Liver (tissue), 9 donors: Measurements from ENCODE around the gene IGSF3. TPM values are rescaled to one million over a fixed set of nuclear protein-coding genes. Genes with fewer than 3 reads are reported as not detected.

Source experiments
- DNase-seq: peaks from one replicate; pipeline ENCODE4 v3.0.0-alpha.2; 2017; ENCODE audit warnings: low spot score
- H3K27ac ChIP-seq, 2 donors: one replicate each; pipeline ENCODE4 v1.7.0; 2013; ENCODE audit warnings: inconsistent platforms in 2 of 2, low read length in 2 of 2, control low read depth in 1 of 2, low read depth in 1 of 2, mild to moderate bottlenecking in 1 of 2
- H3K27me3 ChIP-seq, 4 donors: one replicate each; pipeline versions ENCODE4 v1.6.1 to v1.7.0; 2013; ENCODE audit warnings: low read length in 3 of 4, inconsistent platforms in 1 of 4, mild to moderate bottlenecking in 1 of 4, moderate library complexity in 1 of 4; ENCODE audit not compliant: control insufficient read depth in 4 of 4, insufficient read depth in 4 of 4
- H3K36me3 ChIP-seq, 4 donors: one replicate each; pipeline versions ENCODE4 v1.6.1 to v1.7.0; 2013; ENCODE audit warnings: low read length in 3 of 4, mild to moderate bottlenecking in 3 of 4, low read depth in 1 of 4, moderate library complexity in 1 of 4; ENCODE audit not compliant: control insufficient read depth in 4 of 4, insufficient read depth in 3 of 4
- H3K4me1 ChIP-seq, 4 donors: one replicate each; pipeline versions ENCODE4 v1.6.1 to v1.7.0; 2013; ENCODE audit warnings: low read length in 3 of 4, mild to moderate bottlenecking in 3 of 4, moderate library complexity in 1 of 4; ENCODE audit not compliant: control insufficient read depth in 4 of 4, insufficient read depth in 4 of 4
- H3K4me3 ChIP-seq, 3 donors: one replicate each; pipeline versions ENCODE4 v1.6.1 to v1.7.0; 2013; ENCODE audit warnings: low read length in 3 of 3, control low read depth in 1 of 3, low read depth in 1 of 3, mild to moderate bottlenecking in 1 of 3
- H3K9ac ChIP-seq, 2 donors: one replicate each; pipeline ENCODE4 v1.7.0; 2013; ENCODE audit warnings: low read length in 2 of 2, mild to moderate bottlenecking in 2 of 2, moderate library complexity in 2 of 2, control low read depth in 1 of 2, low read depth in 1 of 2
- H3K9me3 ChIP-seq, 4 donors: one replicate each; pipeline versions ENCODE4 v1.6.1 to v1.7.0; 2013; ENCODE audit warnings: low read length in 3 of 4; ENCODE audit not compliant: control insufficient read depth in 4 of 4
- ATF3 ChIP-seq: IDR thresholded peaks from 2 replicates; pipeline ENCODE4 v1.6.1; 2016; ENCODE audit warnings: antibody characterized with exemption
- CTCF ChIP-seq: fragments of 150-350 bp; IDR thresholded peaks from 2 replicates; pipeline ENCODE4 v1.5.1; 2017; ENCODE audit warnings: improper control_type of control experiment, low read depth, low read length; ENCODE audit not compliant: missing input control
- EGR1 ChIP-seq, 2 donors: IDR thresholded peaks; 2 replicates each; pipeline ENCODE4 v1.6.1; 2016 to 2018; ENCODE audit warnings: antibody characterized with exemption in 2 of 2, low read depth in 2 of 2
- FOXA1 ChIP-seq: IDR thresholded peaks from 2 replicates; pipeline ENCODE4 v1.6.1; 2016; ENCODE audit warnings: antibody characterized with exemption
- FOXA2 ChIP-seq: IDR thresholded peaks from 2 replicates; pipeline ENCODE4 v1.6.1; 2016; ENCODE audit warnings: antibody characterized with exemption
- GABPA ChIP-seq, 2 donors: IDR thresholded peaks in 1 of 2; conservative IDR thresholded peaks in 1 of 2; 2 replicates each; pipeline ENCODE4 v1.6.1; 2016; ENCODE audit warnings: antibody characterized with exemption in 2 of 2, mild to moderate bottlenecking in 1 of 2, moderate library complexity in 1 of 2
- HNF4A ChIP-seq, 2 donors: conservative IDR thresholded peaks; 2 replicates each; pipeline ENCODE4 v1.6.1; 2016; ENCODE audit warnings: antibody characterized with exemption in 2 of 2, mild to moderate bottlenecking in 2 of 2
- HNF4G ChIP-seq: IDR thresholded peaks from 2 replicates; pipeline ENCODE4 v1.6.1; 2016; ENCODE audit warnings: antibody characterized with exemption
- JUND ChIP-seq, 2 donors: IDR thresholded peaks; 2 replicates each; pipeline ENCODE4 v1.6.1; 2016; ENCODE audit warnings: antibody characterized with exemption in 2 of 2
- MAX ChIP-seq: IDR thresholded peaks from 2 replicates; pipeline ENCODE4 v1.6.1; 2016; ENCODE audit warnings: antibody characterized with exemption
- NR2F2 ChIP-seq: IDR thresholded peaks from 2 replicates; pipeline ENCODE4 v1.6.1; 2016; ENCODE audit warnings: antibody characterized with exemption
- RAD21 ChIP-seq, 2 donors: IDR thresholded peaks; 2 replicates each; pipeline ENCODE4 v1.6.1; 2016; ENCODE audit warnings: antibody characterized with exemption in 2 of 2, mild to moderate bottlenecking in 2 of 2
- REST ChIP-seq: IDR thresholded peaks from 2 replicates; pipeline ENCODE4 v1.6.1; 2016; ENCODE audit warnings: antibody characterized with exemption, mild to moderate bottlenecking
- RXRA ChIP-seq, 2 donors: IDR thresholded peaks; 2 replicates each; pipeline ENCODE4 v1.6.1; 2017 to 2018; ENCODE audit warnings: antibody characterized with exemption in 2 of 2, mild to moderate bottlenecking in 1 of 2
- SP1 ChIP-seq: IDR thresholded peaks from 2 replicates; pipeline ENCODE4 v1.6.1; 2018; ENCODE audit warnings: antibody characterized with exemption, mild to moderate bottlenecking
- TAF1 ChIP-seq: conservative IDR thresholded peaks from 2 replicates; pipeline ENCODE4 v1.6.1; 2016; ENCODE audit warnings: antibody characterized with exemption, mild to moderate bottlenecking
- YY1 ChIP-seq: IDR thresholded peaks from 2 replicates; pipeline ENCODE4 v1.6.1; 2016; ENCODE audit warnings: antibody characterized with exemption, mild to moderate bottlenecking
- ZBTB33 ChIP-seq: IDR thresholded peaks from 2 replicates; pipeline ENCODE4 v1.6.1; 2016; ENCODE audit warnings: antibody characterized with exemption
- WGBS: extraction: QIAGEN DNeasy Blood & Tissue Kit; methylation state at CpG from one replicate; pipeline ENCODE4 v1.1.7; 2013; 5-methylcytosine and 5-hydroxymethylcytosine counted together
- polyA plus RNA-seq, 2 donors: library from polyadenylated mRNA; stranded (reverse) in 1 of 2; unstranded in 1 of 2; fragments of 200-250 nt in 1 of 2; fragments of >200 nt in 1 of 2; fragmentation: Nextera tagmentation in 1 of 2; extraction: Ambion mirVana in 1 of 2; gene quantifications; one replicate each; pipeline versions ENCODE4 v1.2.1 to v1.2.3, GENCODE V29; 2013 to 2015
- total RNA-seq, 2 donors: library from RNA; depleted of rRNA; stranded (reverse); fragments of >200 nt; gene quantifications; one replicate each; pipeline ENCODE4 v1.2.3, GENCODE V29; 2014
- donor health status: healthy.
- donor health status: healthy.
- donor health status: healthy.
- donor health status: healthy.
- donor health status: healthy.

The IGSF3 gene
- total and polyA plus RNA-seq, 4 donors: 0.14 to 5.4 (median 0.68) TPM

- no peak overlapping the region for H3K9ac ChIP-seq
- H3K4me3 ChIP-seq: no peak overlapping the region
- WGBS: 71% methylated on average over 5 of the region's 5 CpGs
- H3K27ac ChIP-seq: no peak overlapping the region
- no peaks in the 10 kb centered on the region for H3K4me1 ChIP-seq
- H3K9me3 ChIP-seq: no peaks in the 10 kb centered on the region
- no peak for DNase-seq
- TF ChIP-seq EGR1 (IDR thresholded peaks at IDR 0.05; ENCODE audit: low read depth in 2 of 2): no peak
- TF ChIP-seq GABPA (IDR thresholded peaks at IDR 0.05 in 1 of 2, conservative IDR thresholded peaks at IDR 0.05 in 1 of 2): no peak
- TF ChIP-seq HNF4G: no peak
- no peak for TF ChIP-seq TAF1
- no peak for TF ChIP-seq CTCF
- TF ChIP-seq RXRA (IDR thresholded peaks at IDR 0.05): no peak
- no peak for TF ChIP-seq JUND (IDR thresholded peaks at IDR 0.05)
- TF ChIP-seq REST: no peak
- TF ChIP-seq FOXA1: no peak
- TF ChIP-seq MAX: no peak
- TF ChIP-seq HNF4A (conservative IDR thresholded peaks at IDR 0.05): no peak
- TF ChIP-seq SP1: no peak
- TF ChIP-seq ATF3: no peak
- no peak for TF ChIP-seq ZBTB33
- no peak for TF ChIP-seq NR2F2
- no peak for TF ChIP-seq RAD21 (IDR thresholded peaks at IDR 0.05)
- TF ChIP-seq FOXA2: no peak
- TF ChIP-seq YY1: no peak
- H3K27me3 ChIP-seq: no peaks in the 10 kb centered on the region
- H3K36me3 ChIP-seq: no peaks in the 10 kb centered on the region
Measured at GRCh38 chr1:116674011-116674531, 6.5 kb upstream of the IGSF3 start.
